Sigmoid colon (tissue), 7 donors: ENCODE results near the gene TMEM37. TPM values are rescaled to one million over a fixed set of nuclear protein-coding genes. Genes with fewer than 3 reads are reported as not detected.

Experiments
- DNase-seq: peaks from one replicate; pipeline ENCODE4 v3.0.0-alpha.2; 2019
- H3K27ac ChIP-seq, 4 donors: fragments of 200-600 bp; sonication (generic); one replicate each; pipeline ENCODE4 v1.5.1; 2016 to 2019; ENCODE audit warnings: mild to moderate bottlenecking in 1 of 4
- H3K27me3 ChIP-seq, 3 donors: fragments of 200-600 bp; sonication (generic); one replicate each; pipeline ENCODE4 v1.5.1; 2019; ENCODE audit warnings: mild to moderate bottlenecking in 1 of 3
- H3K36me3 ChIP-seq, 4 donors: fragments of 200-600 bp; sonication (generic); one replicate each; pipeline ENCODE4 v1.5.1; 2016 to 2019
- H3K4me1 ChIP-seq, 4 donors: fragments of 200-600 bp; sonication (generic); one replicate each; pipeline ENCODE4 v1.5.1; 2017 to 2019
- H3K4me3 ChIP-seq, 4 donors: fragments of 200-600 bp; sonication (generic); one replicate each; pipeline ENCODE4 v1.5.1; 2017 to 2019; ENCODE audit warnings: mild to moderate bottlenecking in 2 of 4, moderate library complexity in 1 of 4
- H3K9me3 ChIP-seq, 4 donors: fragments of 200-600 bp in 3 of 4; sonication (generic) in 3 of 4; one replicate each; pipeline versions ENCODE4 v1.5.1 to v1.6.1; 2013 to 2019
- CTCF ChIP-seq, 4 experiments: fragments of 450-650 bp in 3 of 4; fragments of 200-600 bp in 1 of 4; IDR thresholded peaks; one replicate each; pipeline ENCODE4 v1.5.1; 2016 to 2019; ENCODE audit warnings: antibody characterized with exemption in 4 of 4, mild to moderate bottlenecking in 3 of 4, moderate library complexity in 2 of 4
- EP300 ChIP-seq, 4 donors: sonication (generic); formaldehyde crosslinking; IDR thresholded peaks; one replicate each; pipeline ENCODE4 v1.6.1; 2017; ENCODE audit warnings: antibody characterized with exemption in 4 of 4
- POLR2A ChIP-seq, 2 donors: fragments of 450-650 bp; IDR thresholded peaks; one replicate each; pipeline ENCODE4 v1.6.1; 2016; ENCODE audit warnings: antibody characterized with exemption in 2 of 2, mild to moderate bottlenecking in 2 of 2, moderate library complexity in 2 of 2
- POLR2AphosphoS5 ChIP-seq, 4 donors: sonication (generic); formaldehyde crosslinking; IDR thresholded peaks; one replicate each; pipeline ENCODE4 v1.6.1; 2017; ENCODE audit warnings: antibody characterized with exemption in 4 of 4
- WGBS, 2 donors: extraction: QIAGEN DNeasy Blood & Tissue Kit; methylation state at CpG; one replicate each; pipeline ENCODE4 v1.1.7; 2013; 5-methylcytosine and 5-hydroxymethylcytosine counted together
- intact Hi-C: fragments of 100-400 bp; cut with DNase I; formaldehyde crosslinking; loops from one replicate; pipeline ENCODE4 v1.15.1; 2023
- polyA plus RNA-seq, 3 donors: library from polyadenylated mRNA; stranded (reverse); fragments of 200-250 nt; gene quantifications; one replicate each; pipeline ENCODE4 v1.2.3, GENCODE V29; 2013
- total RNA-seq, 4 donors: library from RNA; depleted of rRNA; stranded (reverse); fragments of >200 nt; gene quantifications; one replicate each; pipeline ENCODE4 v1.1.0, GENCODE V29; 2016
- donor health status: healthy with polysubstance abuse.
- donor health status: Bipolar disorder and iron deficiency.
- donor health status: healthy.

The TMEM37 gene
- total and polyA plus RNA-seq, 7 donors, result 0.55 to 96.9 (median 6.1) TPM

- DNase-seq, result no peak
- intact Hi-C loops, result loop anchor here (10.0 kb wide), 1 partner anchor 247 kb away; no protein-coding TSS in a partner anchor
- H3K36me3 ChIP-seq, result no peaks in the 10 kb centered on the region
- 37 to 58% methylated on average over 5 of the region's 5 CpGs for WGBS, 2 donors
- no peak overlapping the region for H3K4me3 ChIP-seq
- H3K27me3 ChIP-seq, result peaks cover 0 to 5% (median 0%) of the 10 kb centered on the region in 3 donors
- no peaks in the 10 kb centered on the region for H3K4me1 ChIP-seq
- H3K27ac ChIP-seq, result no peak overlapping the region
- TF ChIP-seq POLR2AphosphoS5 (IDR thresholded peaks at IDR 0.05) (no peak), POLR2A (IDR thresholded peaks at IDR 0.05) (no peak), EP300 (IDR thresholded peaks at IDR 0.05) (no peak), CTCF (IDR thresholded peaks at IDR 0.05) (no peak)
- no peaks in the 10 kb centered on the region for H3K9me3 ChIP-seq
Observed at GRCh38 chr2:119408221-119408619, 23.4 kb upstream of the TMEM37 start.

GRCh38 chr2:119409506-119409905, 22.1 kb upstream of the TMEM37 start:
- Histone ChIP-seq H3K4me1 (no peaks in the 10 kb centered on the region), H3K27me3 (peaks cover 0 to 5% (median 0%) of the 10 kb centered on the region in 3 donors), H3K36me3 (no peaks in the 10 kb centered on the region), H3K27ac (no peak overlapping the region), H3K4me3 (no peak overlapping the region), H3K9me3 (no peaks in the 10 kb centered on the region)
- no peak for DNase-seq
- WGBS, 2 donors, result 37 to 83% methylated on average over 4 of the region's 4 CpGs
- no peak for TF ChIP-seq POLR2AphosphoS5 (IDR thresholded peaks at IDR 0.05)
- intact Hi-C loops, result loop anchor here (10.0 kb wide), 1 partner anchor 245 kb away; no protein-coding TSS in a partner anchor

GRCh38 chr2:119414894-119415293, 16.8 kb upstream of the TMEM37 start:
- H3K4me1 ChIP-seq, result no peaks in the 10 kb centered on the region
- WGBS, 2 donors, result 57 to 89% methylated on average over 3 of the region's 3 CpGs
- TF ChIP-seq CTCF (IDR thresholded peaks at IDR 0.05) (no peak), POLR2A (IDR thresholded peaks at IDR 0.05) (no peak), EP300 (IDR thresholded peaks at IDR 0.05) (no peak), POLR2AphosphoS5 (IDR thresholded peaks at IDR 0.05) (no peak)
- intact Hi-C loops, result no loop called here
- H3K4me3 ChIP-seq, result no peak overlapping the region
- no peak overlapping the region for H3K27ac ChIP-seq
- H3K27me3 ChIP-seq, result peaks cover 0 to 5% (median 0%) of the 10 kb centered on the region in 3 donors
- H3K9me3 ChIP-seq, result no peaks in the 10 kb centered on the region
- no peak for DNase-seq
- H3K36me3 ChIP-seq, result no peaks in the 10 kb centered on the region

- intact Hi-C loops, result no loop called here
- no peak for TF ChIP-seq EP300 (IDR thresholded peaks at IDR 0.05)
- no peak for TF ChIP-seq CTCF (IDR thresholded peaks at IDR 0.05)
- TF ChIP-seq POLR2A (IDR thresholded peaks at IDR 0.05), result no peak
- TF ChIP-seq POLR2AphosphoS5 (IDR thresholded peaks at IDR 0.05), result no peak
Observed at GRCh38 chr2:119415630-119416029, 16.0 kb upstream of the TMEM37 start.

GRCh38 chr2:119416299-119416923, 15.2 kb upstream of the TMEM37 start:
- no peaks in the 10 kb centered on the region for H3K36me3 ChIP-seq
- H3K4me1 ChIP-seq, result no peaks in the 10 kb centered on the region
- peaks cover 0 to 5% (median 0%) of the 10 kb centered on the region in 3 donors for H3K27me3 ChIP-seq
- no peak for DNase-seq
- TF ChIP-seq CTCF (IDR thresholded peaks at IDR 0.05), result no peak
- TF ChIP-seq EP300 (IDR thresholded peaks at IDR 0.05), result no peak
- TF ChIP-seq POLR2AphosphoS5 (IDR thresholded peaks at IDR 0.05), result no peak
- no peak for TF ChIP-seq POLR2A (IDR thresholded peaks at IDR 0.05)
- 89 to 91% methylated on average over 4 of the region's 4 CpGs for WGBS, 2 donors
- H3K27ac ChIP-seq, result no peak overlapping the region
- no peak overlapping the region for H3K4me3 ChIP-seq
- intact Hi-C loops, result no loop called here
- peaks cover 0 to 5% (median 0%) of the 10 kb centered on the region in 4 donors for H3K9me3 ChIP-seq

More at GRCh38 chr2:119415630-119416029, 16.0 kb upstream of the TMEM37 start:
- no peak for DNase-seq
- Histone ChIP-seq H3K27me3 (peaks cover 0 to 5% (median 0%) of the 10 kb centered on the region in 3 donors), H3K36me3 (no peaks in the 10 kb centered on the region), H3K9me3 (no peaks in the 10 kb centered on the region), H3K4me3 (no peak overlapping the region), H3K4me1 (no peaks in the 10 kb centered on the region), H3K27ac (no peak overlapping the region)
- 67 to 94% methylated on average over 1 of the region's 1 CpG for WGBS, 2 donors
